ENCODE data around the gene UCHL5. TPM values are rescaled to one million over a fixed set of nuclear protein-coding genes. Genes with fewer than 3 reads are reported as not detected.
"Not testable (repeated sequence)": the region's sequence is repeated elsewhere in the genome, so short reads cannot be mapped to it uniquely, and the experiment has no call there.

UCHL5 gene
- total RNA-seq, 2 experiments from 2014 or later: 44.0 to 48.7 TPM

DNA sequence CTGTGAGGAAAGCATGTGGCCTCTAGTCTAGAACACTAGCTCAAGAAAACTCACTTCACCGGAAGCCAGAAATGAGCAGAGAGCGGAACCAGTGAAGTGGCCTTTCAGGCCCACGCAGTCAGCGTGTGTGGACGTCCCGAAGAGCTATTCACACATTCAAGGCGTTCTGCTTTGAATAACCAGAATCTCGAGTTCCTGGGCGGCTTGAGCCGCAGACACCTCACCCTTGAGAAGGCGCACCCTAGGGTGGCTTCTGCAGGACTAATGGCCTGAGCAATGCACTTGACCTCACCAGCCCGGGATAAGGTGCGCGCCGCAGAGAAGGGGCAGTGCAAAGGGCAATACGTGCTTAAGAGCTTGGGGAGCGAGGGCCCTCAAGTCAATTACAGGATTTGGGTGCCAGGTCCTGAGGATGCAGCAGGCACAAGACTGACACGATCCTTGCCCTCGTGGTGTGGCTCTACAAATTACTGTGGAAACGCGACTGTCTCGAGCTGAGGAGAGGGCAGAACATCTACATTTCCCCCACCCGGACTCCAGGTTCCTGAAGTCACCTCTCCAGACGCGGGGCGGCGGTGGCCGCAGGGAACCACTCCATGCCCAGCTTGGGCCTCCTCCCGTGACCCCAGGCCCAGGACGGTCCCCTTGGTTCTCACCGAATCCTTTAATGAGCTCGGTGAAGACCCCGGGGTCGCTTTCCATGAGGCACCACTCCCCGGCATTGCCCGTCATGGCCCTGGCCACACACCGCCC is 455 bp downstream of the UCHL5 start:
- peak; percentile 46 for ATAC-seq (ENCODE audit: low read depth)
- Mint-ChIP-seq H3K9me3 (peaks cover 2% of the 10 kb centered on the region), H3K36me3 (peaks cover 13% of the 10 kb centered on the region), H3K27me3 (no peaks in the 10 kb centered on the region), H3K4me1 (peaks cover 40% of the 10 kb centered on the region), H3K27ac (peak overlapping the region; percentile 99), H3K4me3 (peak overlapping the region; percentile 99)
- DNase-seq: peak; percentile 67
- POLR2A ChIA-PET: interaction anchor here (0.6 to 2.6 kb wide), 14 partner anchors 10 to 514 kb away, joined by 3 to 30 read pairs (median 6); partner anchors contain the start of genes CDC73, GLRX2 and RGS2

DNA sequence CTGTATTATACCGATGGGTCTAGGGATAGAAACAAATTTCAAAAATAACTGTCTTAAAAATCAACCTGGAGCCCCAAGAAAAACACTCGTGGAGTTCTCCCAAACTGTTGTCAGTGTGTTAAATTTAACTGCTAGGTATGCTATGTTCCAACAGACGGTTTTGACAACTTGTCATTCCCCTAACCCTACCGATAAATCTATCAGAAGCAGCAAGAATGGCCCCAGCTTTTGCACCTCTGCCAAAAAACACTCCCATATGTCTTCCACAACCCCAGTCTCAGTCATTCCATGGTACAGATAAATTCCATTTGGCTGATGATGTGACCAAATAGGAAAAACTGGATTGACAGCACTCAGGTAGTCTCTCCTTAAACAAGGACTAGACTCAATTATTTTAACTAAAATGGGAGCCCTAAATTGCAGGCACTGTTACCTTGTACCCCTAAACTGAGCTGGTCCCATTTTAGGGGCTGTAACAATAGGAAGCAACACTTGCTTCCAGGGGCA is 4.9 kb downstream of the UCHL5 start:
- Mint-ChIP-seq H3K4me3 (no peak overlapping the region), H3K27me3 (no peaks in the 10 kb centered on the region), H3K9me3 (no peaks in the 10 kb centered on the region), H3K27ac (no peak overlapping the region), H3K4me1 (peaks cover 26% of the 10 kb centered on the region), H3K36me3 (peaks cover 9% of the 10 kb centered on the region)
- ATAC-seq (ENCODE audit: low read depth) (no peak), DNase-seq (no peak)
- POLR2A ChIA-PET: no interaction called here

DNA sequence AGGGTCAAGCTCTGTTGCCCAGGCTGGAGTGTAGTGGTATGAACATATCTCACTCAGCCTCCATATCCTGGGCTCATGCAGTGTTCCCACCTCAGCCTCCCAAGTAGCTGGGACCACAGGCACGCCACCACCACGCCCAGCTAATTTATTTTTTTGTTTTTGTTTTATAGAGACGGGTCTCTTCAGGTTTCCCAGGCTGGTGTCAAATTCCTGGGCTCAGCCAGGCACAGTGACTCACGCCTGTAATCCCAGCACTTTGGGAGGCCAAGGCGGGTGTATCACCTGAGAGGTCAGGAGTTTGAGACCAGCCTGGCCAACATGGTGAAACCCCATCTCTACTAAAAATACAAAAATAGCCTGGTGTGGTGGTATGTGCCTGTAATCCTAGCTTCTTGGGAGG is 10.2 kb downstream of the UCHL5 start:
- ATAC-seq (ENCODE audit: low read depth); H3K9me3 Mint-ChIP-seq; H3K27me3 Mint-ChIP-seq; H3K4me1 Mint-ChIP-seq; H3K4me3 Mint-ChIP-seq; DNase-seq; H3K27ac Mint-ChIP-seq: not testable (repeated sequence)
- H3K36me3 Mint-ChIP-seq: peaks cover 16% of the 10 kb centered on the region
- POLR2A ChIA-PET: interaction anchor here (3.0 kb wide), 1 partner anchor 10 kb away, joined by 15 read pairs; the partner anchor contains the start of genes RO60 and UCHL5

DNA sequence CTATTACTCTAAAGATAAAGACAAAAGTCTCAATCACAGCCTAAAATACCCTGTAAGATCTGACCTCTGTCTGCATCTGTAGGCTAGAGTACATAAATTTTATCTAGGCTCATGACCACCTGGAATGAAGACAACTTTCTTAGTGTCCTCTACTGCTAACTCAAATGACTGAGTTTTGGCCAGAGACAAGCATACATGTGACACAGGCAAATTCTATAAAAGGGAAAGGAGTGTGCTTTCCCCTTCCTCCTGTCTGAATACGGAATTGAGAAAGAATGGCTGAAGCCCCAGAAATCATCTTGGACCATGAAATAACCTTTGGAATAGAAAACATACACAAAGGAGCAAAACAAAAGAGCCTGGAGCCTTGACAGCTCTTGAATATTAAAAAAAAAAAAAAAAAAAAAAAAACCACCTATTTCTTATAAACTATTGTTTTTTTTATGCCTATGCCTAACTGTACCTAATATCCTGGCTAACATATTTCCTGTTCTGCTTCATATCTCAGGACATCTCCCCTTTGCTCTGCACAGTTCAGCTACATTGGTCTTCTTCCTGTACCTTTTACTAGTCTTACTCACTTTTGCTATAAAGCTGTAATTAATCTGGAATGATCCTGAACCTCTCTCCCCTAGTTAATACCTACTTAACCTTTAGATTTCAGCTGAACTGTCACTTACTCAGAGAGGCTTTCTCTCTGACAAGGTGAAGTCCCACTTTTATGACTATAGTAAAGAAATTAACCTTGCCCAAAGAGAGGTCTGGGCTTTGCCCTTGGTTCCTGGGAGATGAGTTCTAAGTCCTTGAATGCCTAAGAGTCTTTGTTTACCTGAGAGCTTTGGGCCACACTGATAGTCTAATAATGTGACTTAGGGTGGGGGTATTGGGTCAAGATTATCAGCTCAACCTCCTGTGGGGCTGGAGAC is 16.1 kb downstream of the UCHL5 start:
- H3K27ac Mint-ChIP-seq: no peak overlapping the region
- no peak for DNase-seq
- H3K9me3 Mint-ChIP-seq: no peaks in the 10 kb centered on the region
- peaks cover 6% of the 10 kb centered on the region for H3K4me1 Mint-ChIP-seq
- POLR2A ChIA-PET: interaction anchor here (0.6 to 0.8 kb wide), 2 partner anchors 16 to 78 kb away, joined by 3 read pairs; partner anchors contain the start of gene UCHL5
- no peak for ATAC-seq (ENCODE audit: low read depth)
- no peak overlapping the region for H3K4me3 Mint-ChIP-seq
- H3K36me3 Mint-ChIP-seq: peaks cover 42% of the 10 kb centered on the region
- H3K27me3 Mint-ChIP-seq: no peaks in the 10 kb centered on the region

DNA sequence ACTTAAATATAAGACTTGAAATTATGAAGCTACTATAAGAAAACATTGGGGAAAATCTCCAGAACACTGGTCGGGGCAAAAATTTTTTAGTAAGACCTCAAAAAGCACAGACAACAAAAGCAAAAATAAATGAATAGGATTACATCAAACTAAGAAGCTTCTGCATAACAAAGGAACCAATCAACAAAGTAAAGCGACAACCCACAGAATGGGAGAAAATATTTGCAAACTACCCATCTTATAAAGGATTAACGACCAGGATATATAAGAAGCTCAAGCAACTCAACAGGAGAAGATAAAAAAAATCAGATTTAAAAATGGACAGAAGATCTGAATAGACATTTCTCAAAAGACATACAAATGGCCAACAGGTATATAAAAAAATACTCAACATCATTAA is 19.1 kb downstream of the UCHL5 start:
- POLR2A ChIA-PET: no interaction called here

DNA sequence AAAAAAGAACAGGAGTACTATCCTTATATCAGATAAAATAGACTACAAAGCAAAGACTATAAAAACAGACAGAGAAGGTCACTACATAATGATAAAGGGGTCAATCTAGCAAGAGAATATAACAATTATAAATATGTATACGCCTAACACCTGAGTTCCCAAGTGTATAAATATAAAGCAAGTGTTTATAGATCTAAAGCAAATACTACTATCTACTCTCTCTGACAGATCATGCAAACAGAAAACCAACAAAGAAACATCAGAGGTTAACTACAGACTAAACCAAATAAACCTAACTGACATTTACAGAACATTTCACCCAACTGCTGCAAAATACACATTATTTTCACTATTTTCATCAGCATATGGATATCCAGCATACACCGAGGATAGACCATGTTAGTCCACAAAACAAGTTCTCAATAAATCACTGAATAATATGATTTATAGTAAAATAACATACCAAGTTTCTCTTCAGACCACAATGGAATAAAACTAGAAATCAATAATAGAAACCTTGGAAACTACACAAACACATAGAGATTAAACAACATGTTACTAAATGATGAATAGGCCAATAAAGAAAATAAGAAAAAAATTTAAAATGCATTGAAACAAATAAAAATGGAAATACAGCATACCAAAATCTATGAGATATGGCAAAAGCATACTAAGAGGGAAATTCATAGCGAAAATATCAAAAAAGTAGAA is 22.7 kb downstream of the UCHL5 start:
- DNase-seq (no peak), ATAC-seq (ENCODE audit: low read depth) (no peak)
- Mint-ChIP-seq H3K4me1 (peaks cover 1% of the 10 kb centered on the region), H3K4me3 (no peak overlapping the region), H3K27ac (no peak overlapping the region), H3K27me3 (no peaks in the 10 kb centered on the region), H3K36me3 (peaks cover 39% of the 10 kb centered on the region), H3K9me3 (no peaks in the 10 kb centered on the region)
- POLR2A ChIA-PET: no interaction called here

More for the DNA sequence above, 19.1 kb downstream of the UCHL5 start:
- peaks cover 6% of the 10 kb centered on the region for H3K4me1 Mint-ChIP-seq
- ATAC-seq (ENCODE audit: low read depth): no peak
- H3K4me3 Mint-ChIP-seq: no peak overlapping the region
- no peak for DNase-seq
- H3K27ac Mint-ChIP-seq: no peak overlapping the region
- H3K27me3 Mint-ChIP-seq: no peaks in the 10 kb centered on the region
- H3K9me3 Mint-ChIP-seq: no peaks in the 10 kb centered on the region
- peaks cover 44% of the 10 kb centered on the region for H3K36me3 Mint-ChIP-seq

DNA sequence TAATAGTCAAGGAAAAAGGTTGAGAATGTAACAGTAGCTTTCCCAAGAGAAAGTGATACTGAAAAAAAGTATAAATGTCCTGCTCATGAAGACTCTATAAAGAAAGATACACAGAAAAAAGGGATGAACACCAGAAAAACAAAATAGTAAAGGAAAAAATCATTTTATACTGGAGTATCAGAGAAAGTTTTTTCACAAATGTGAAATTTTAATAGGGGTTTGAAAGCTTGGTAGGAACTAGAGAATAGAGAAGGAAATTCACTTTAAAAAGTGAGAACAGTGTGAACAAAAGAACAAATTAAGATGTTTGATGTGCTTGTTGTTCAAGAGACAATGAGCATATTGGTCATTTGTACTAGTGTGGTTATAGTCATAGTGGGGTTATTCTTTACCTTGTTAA is 25.6 kb downstream of the UCHL5 start:
- Mint-ChIP-seq H3K4me1 (peaks cover 1% of the 10 kb centered on the region), H3K27ac (no peak overlapping the region), H3K27me3 (no peaks in the 10 kb centered on the region), H3K36me3 (peaks cover 26% of the 10 kb centered on the region), H3K9me3 (no peaks in the 10 kb centered on the region), H3K4me3 (no peak overlapping the region)
- DNase-seq: no peak
- POLR2A ChIA-PET: no interaction called here
- no peak for ATAC-seq (ENCODE audit: low read depth)

DNA sequence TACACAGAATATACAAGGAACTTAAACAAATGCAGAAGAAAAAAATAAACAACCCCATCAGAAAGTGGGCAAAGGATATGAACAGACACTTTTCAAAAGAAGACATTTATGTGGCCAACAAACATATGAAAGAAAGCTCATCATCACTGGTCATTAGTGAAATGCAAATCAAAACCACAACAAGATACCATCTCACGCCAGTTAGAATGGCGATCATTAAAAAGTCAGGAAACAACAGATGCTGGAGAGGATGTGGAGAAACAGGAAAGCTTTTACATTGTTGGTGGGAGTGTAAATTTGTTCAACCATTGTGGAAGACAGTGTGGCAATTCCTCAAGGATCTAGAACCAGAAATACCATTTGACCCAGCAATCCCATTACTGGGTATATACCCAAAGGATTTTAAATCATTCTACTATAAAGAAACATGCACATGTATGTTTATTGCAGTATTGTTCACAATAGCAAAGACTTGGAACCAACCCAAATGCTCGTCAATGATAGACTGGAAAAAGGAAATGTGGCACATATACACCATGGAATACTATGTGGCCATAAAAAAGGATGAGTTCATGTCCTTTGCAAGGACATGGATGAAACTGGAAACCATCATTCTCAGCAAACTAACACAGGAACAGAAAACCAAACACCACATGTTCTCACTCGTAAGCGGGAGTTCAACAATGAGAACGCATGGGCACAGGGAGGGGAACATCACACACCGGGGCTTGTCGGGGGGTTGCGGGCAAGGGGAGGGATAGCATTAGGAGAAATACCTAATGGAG is 26.3 kb downstream of the UCHL5 start:
- H3K27me3 Mint-ChIP-seq; H3K4me3 Mint-ChIP-seq; POLR2A ChIA-PET; H3K4me1 Mint-ChIP-seq; DNase-seq; ATAC-seq (ENCODE audit: low read depth); H3K27ac Mint-ChIP-seq; H3K9me3 Mint-ChIP-seq: not testable (repeated sequence)
- H3K36me3 Mint-ChIP-seq: peaks cover 22% of the 10 kb centered on the region

DNA sequence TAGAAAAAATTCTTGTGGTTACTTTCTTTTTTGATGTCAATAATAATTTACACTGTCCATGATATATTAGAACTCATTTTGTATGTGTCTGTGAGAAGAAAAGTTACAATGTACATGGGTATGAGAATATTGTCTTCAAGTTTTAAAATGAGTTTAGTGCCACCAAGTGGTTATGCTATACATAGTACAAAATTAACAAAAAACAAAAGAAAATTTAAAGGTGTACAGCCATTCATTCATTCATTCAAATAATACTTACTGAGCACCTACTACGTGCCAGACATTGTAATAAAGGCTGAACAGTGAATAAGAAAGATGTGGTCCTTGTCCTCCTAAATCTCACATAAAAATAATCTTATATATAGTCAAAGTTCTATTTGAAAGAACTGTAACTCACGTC is 27.7 kb downstream of the UCHL5 start:
- no peak overlapping the region for H3K4me3 Mint-ChIP-seq
- POLR2A ChIA-PET: no interaction called here
- ATAC-seq (ENCODE audit: low read depth): no peak

DNA sequence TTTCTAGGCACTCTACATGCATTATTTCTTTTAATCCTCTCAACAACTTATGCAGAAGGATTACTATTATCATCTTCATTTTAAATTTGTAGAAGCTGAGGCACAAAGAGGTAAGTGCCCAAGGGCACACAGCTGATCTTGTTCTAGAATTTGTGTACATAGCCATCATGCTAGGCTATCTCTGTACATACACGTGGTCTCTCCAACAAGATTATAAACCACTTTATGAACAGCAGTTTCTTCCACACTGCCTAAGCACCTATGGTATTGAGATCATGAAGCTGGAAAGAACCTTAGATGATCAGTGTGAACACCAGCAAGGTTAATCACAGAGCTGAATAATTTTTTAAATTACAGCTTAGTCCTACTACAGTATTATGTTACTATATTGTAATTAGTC is 28.9 kb downstream of the UCHL5 start:
- Mint-ChIP-seq H3K27me3 (no peaks in the 10 kb centered on the region), H3K27ac (no peak overlapping the region), H3K4me3 (no peak overlapping the region), H3K4me1 (peaks cover 1% of the 10 kb centered on the region), H3K9me3 (no peaks in the 10 kb centered on the region), H3K36me3 (peaks cover 21% of the 10 kb centered on the region)
- ATAC-seq (ENCODE audit: low read depth) (no peak), DNase-seq (no peak)
- POLR2A ChIA-PET: no interaction called here

More for the DNA sequence above, 27.7 kb downstream of the UCHL5 start:
- Mint-ChIP-seq H3K4me1 (peaks cover 1% of the 10 kb centered on the region), H3K9me3 (no peaks in the 10 kb centered on the region), H3K36me3 (peaks cover 16% of the 10 kb centered on the region), H3K27ac (no peak overlapping the region), H3K27me3 (no peaks in the 10 kb centered on the region)
- DNase-seq: no peak

DNA sequence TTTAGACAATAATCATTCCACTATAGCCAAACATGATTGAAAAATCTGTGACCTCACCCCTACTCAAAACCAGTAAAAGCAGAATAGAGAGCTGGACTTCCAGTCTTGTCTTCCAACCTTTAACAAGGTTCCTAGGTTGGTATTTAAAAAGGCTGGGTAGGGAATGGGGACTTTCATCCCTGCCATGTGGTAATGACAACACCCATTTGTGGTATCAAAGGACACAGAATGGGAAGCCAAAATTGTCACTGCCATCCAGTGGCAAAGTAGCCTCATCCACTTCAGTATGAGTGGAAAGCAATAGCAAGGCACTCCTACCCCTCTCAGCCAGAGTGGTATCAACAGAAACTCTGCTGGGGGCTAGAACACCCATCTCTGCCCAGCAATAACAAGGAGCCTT is 33.9 kb downstream of the UCHL5 start:
- no peaks in the 10 kb centered on the region for H3K4me1 Mint-ChIP-seq
- ATAC-seq (ENCODE audit: low read depth) (no peak), DNase-seq (no peak)
- peaks cover 12% of the 10 kb centered on the region for H3K36me3 Mint-ChIP-seq
- H3K27ac Mint-ChIP-seq: no peak overlapping the region
- H3K27me3 Mint-ChIP-seq: no peaks in the 10 kb centered on the region
- POLR2A ChIA-PET: no interaction called here
- H3K4me3 Mint-ChIP-seq: no peak overlapping the region
- no peaks in the 10 kb centered on the region for H3K9me3 Mint-ChIP-seq

DNA sequence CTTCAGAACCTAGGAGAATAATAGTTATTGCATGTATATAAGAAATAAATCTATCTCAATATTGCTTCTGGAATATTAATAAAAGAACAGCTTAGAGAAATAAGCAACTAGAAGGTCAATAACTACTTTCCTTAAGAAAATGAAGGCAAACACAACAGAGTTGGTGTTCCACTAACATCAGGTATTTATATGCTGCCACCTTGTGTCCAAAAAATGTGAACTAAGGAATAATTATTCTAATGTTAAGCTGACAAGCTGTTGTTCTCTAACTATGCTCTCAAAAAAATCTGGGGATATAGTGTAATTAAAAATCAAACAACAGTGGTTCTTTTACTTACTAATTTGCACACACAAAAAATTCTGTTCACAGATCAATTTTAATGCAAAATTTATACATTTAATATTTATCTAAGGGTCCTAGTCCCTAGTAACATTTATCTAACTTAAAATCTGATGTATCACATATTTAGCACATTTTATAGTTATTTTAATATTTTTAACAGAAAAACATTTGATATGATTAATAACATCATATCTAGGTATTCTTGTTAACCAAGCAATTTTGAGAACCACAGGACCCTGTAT is 39.6 kb downstream of the UCHL5 start:
- no peaks in the 10 kb centered on the region for H3K27me3 Mint-ChIP-seq
- peaks cover 9% of the 10 kb centered on the region for H3K36me3 Mint-ChIP-seq
- no peak overlapping the region for H3K27ac Mint-ChIP-seq
- POLR2A ChIA-PET: no interaction called here
- H3K4me3 Mint-ChIP-seq: no peak overlapping the region
- DNase-seq (no peak), ATAC-seq (ENCODE audit: low read depth) (peak; percentile 52)
- no peaks in the 10 kb centered on the region for H3K9me3 Mint-ChIP-seq
- no peaks in the 10 kb centered on the region for H3K4me1 Mint-ChIP-seq

All from activated naive CD8-positive, alpha-beta T cell treated with anti-CD3 and anti-CD28 coated beads, Interleukin-2, amount 10 ng/mL, durations not matched to agents 7 days and 5 days (primary cell).